ENCODE measurements around the gene LRRC18. TPM values are rescaled to one million over a fixed set of nuclear protein-coding genes. Genes with fewer than 3 reads are reported as not detected.

LRRC18 gene
- total RNA-seq, 4 donors from 2014 or later, result not detected

DNA sequence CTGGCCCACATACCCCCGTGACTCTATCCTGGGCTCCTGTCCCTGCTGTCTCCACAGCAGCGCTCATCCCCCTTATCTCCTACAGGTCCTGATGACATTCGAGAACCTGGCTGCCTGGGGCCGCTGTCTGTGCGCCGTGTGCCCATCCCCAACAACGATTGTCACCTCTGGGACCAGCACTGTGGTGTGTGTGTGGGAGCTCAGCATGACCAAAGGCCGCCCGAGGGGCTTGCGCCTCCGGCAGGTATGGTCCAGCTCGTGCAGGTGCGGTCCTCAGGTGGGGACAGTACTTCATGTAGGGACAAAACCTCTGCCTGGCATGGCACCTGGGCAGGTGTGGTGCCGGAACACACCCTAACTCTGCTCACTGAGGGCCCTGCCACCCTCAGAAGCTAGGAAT is 30.4 kb upstream of the LRRC18 start:
- TF ChIP-seq, protein P1, sequence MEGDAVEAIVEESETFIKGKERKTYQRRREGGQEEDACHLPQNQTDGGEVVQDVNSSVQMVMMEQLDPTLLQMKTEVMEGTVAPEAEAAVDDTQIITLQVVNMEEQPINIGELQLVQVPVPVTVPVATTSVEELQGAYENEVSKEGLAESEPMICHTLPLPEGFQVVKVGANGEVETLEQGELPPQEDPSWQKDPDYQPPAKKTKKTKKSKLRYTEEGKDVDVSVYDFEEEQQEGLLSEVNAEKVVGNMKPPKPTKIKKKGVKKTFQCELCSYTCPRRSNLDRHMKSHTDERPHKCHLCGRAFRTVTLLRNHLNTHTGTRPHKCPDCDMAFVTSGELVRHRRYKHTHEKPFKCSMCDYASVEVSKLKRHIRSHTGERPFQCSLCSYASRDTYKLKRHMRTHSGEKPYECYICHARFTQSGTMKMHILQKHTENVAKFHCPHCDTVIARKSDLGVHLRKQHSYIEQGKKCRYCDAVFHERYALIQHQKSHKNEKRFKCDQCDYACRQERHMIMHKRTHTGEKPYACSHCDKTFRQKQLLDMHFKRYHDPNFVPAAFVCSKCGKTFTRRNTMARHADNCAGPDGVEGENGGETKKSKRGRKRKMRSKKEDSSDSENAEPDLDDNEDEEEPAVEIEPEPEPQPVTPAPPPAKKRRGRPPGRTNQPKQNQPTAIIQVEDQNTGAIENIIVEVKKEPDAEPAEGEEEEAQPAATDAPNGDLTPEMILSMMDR (IDR thresholded peaks at IDR 0.05), result no peak
- no peak for TF ChIP-seq POLR2A (IDR thresholded peaks at IDR 0.05)
- no peak overlapping the region for H3K4me3 ChIP-seq (ENCODE audit: low read depth, poor library complexity, severe bottlenecking)
- intact Hi-C loops (cut with DNase I; ENCODE audit: low total_unique reads), result loop anchor here (5.0 to 10.0 kb wide), 3 partner anchors 195 to 542 kb away; no protein-coding TSS in a partner anchor
- 90 to 94% methylated on average over 13 to 14 of the region's 14 CpGs for WGBS, 2 donors
- DNase-seq (ENCODE audit: low spot score in 2 of 2), result no peak

DNA sequence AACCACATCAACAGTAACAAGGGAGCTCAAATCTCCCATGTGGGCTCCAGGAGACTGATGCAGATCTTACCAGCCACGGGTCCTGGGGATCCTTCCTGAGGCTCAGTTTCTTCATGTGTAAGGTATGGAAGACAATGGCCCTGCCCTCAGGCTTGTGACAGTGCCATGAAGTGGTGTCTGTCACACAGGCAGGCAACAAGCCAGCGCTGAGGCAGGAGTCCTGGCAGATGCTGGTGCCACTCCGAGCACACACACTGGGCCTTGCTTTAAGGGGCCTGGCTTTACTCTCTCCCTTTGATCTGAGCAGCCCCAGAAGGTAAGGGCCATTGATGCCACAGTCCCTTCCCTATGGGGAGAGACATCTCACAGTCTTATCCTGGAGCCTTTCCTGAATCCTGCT is 28.4 kb upstream of the LRRC18 start:
- 83 to 91% methylated on average over 3 of the region's 3 CpGs for WGBS, 2 donors
- TF ChIP-seq POLR2A (IDR thresholded peaks at IDR 0.05), result no peak
- TF ChIP-seq, protein P1 (IDR thresholded peaks at IDR 0.05), result no peak
- intact Hi-C loops (cut with DNase I; ENCODE audit: low total_unique reads), result no loop called here
- H3K4me3 ChIP-seq (ENCODE audit: low read depth, poor library complexity, severe bottlenecking), result no peak overlapping the region
- no peak for DNase-seq (ENCODE audit: low spot score in 2 of 2)

DNA sequence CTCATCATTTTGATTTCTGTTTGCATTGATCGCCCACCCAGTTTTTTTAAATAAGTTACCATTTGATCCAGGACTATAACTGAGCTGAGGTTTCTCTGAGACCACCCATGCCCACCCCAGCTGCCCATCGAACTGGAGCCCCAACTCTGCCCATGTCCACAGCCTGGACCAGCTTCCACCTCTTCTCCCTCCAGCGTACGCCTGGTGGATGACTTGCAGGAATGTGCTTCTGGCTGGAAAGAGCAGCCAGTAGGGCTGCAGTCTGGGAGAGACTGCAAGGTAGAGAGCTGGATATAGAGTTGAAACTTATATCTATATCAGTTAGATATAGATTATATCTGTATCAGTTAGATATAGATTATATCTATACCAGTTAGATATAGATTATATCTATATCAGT is 25.8 kb upstream of the LRRC18 start:
- intact Hi-C loops (cut with DNase I; ENCODE audit: low total_unique reads), result no loop called here
- DNase-seq (ENCODE audit: low spot score in 2 of 2), result no peak
- WGBS, 2 donors, result 91 to 94% methylated on average over 4 of the region's 4 CpGs
- no peak overlapping the region for H3K4me3 ChIP-seq (ENCODE audit: low read depth, poor library complexity, severe bottlenecking)
- no peak for TF ChIP-seq POLR2A (IDR thresholded peaks at IDR 0.05)
- TF ChIP-seq, protein P1 (IDR thresholded peaks at IDR 0.05), result no peak

DNA sequence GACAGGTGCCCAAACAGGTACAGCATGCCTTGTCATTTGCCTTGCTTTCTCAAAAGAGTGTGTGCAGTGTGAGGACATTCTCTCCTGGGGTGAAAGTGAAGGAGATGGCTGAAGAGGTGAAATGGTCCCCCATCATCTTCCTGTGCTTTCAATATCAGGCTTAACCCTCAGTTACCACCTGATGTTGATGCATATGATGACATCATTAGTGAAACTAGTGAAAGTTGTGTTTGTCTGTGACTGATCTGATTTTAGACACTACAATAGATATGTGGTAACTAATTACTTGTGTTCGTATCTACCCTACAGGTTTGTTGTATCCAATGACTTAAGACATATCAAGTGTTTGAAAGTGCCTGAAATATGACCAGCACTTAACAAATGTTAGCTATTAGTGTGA is 24.4 kb upstream of the LRRC18 start:
- intact Hi-C loops (cut with DNase I; ENCODE audit: low total_unique reads), result no loop called here
- no peak for TF ChIP-seq POLR2A (IDR thresholded peaks at IDR 0.05)
- TF ChIP-seq, protein P1 (IDR thresholded peaks at IDR 0.05), result no peak
- no peak overlapping the region for H3K4me3 ChIP-seq (ENCODE audit: low read depth, poor library complexity, severe bottlenecking)
- 94 to 100% methylated on average over 1 of the region's 1 CpG for WGBS, 2 donors
- DNase-seq (ENCODE audit: low spot score in 2 of 2), result no peak

DNA sequence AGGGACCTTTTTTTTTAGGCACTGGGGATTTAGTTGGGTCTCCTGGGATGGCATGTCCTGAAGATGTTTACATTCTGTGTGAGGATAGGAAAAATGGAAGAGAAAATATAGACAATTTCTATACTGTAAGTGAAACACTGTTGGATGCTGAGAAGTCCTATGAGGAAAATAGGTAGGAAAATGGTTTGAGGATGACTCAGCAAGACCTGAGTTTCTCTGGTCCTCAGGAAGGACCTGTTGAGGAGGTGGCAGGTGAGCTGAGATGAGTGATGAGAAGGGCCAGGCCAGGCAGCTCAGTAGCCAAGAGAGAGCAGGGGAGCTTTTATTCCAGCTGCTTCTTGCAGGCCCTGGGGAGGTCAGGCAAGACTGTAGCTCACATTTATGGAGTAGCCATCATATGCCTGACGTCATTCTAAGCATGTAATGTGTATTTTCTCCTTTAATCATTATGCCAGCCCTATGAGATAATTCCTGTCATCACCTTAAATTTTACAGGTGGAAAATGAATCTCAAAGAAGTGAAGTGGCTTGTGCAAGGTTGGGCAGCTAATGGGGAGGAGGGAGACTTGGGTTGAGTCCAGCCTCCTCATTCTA is 19.1 kb upstream of the LRRC18 start:
- 84 to 88% methylated on average over 1 of the region's 1 CpG for WGBS, 2 donors
- intact Hi-C loops (cut with DNase I; ENCODE audit: low total_unique reads), result no loop called here
- TF ChIP-seq POLR2A (IDR thresholded peaks at IDR 0.05), result no peak
- TF ChIP-seq, protein P1 (IDR thresholded peaks at IDR 0.05), result no peak

More for the DNA sequence above, 19.1 kb upstream of the LRRC18 start:
- DNase-seq (ENCODE audit: low spot score in 2 of 2), result no peak
- H3K4me3 ChIP-seq (ENCODE audit: low read depth, poor library complexity, severe bottlenecking), result no peak overlapping the region

Measured in lower leg skin (tissue), 4 donors.